Measurements from ENCODE around the gene TSPAN5.
"Not testable (repeated sequence)": the region's sequence is repeated elsewhere in the genome, so short reads cannot be mapped to it uniquely, and the experiment has no call there.

TSPAN5 gene

DNA sequence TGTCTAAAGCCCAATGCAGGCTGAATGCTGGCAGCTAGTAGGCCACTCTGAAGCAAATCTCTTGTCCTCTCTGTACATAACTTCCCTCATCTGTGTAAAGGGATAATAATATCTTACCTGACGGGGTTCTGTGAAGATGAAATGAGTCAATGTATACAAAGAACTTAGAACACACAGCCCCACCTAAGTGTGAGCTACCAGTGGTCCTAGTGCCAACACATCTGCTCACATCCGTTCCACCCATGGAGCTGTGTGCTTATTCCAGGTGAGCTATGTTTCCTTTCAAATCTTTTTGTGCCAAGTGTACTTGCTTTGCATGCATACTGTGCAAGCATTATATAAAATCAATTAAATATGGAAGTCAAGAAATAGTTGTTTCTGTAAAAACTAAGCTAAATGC lies 116.4 kb downstream of the TSPAN5 start:
- DNase-seq = no peak

DNA sequence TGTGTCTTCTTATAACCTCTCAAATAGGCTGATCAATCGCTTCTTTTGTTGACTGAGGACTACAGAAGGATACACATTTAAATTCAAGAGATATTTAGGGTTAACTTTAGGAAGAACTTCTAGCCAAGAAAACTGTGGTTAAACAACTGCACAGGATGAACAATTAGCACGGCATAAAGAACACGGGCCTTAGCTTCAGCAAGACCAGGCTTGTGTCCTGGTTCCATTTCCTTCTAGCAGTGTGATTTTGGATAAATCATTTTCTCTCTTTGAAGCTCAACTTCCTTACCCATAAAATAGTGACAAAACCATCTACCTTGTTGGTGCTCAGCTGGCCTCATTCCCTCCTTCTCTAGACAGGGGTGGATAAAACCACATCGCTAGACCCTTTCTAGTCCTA lies 117.6 kb downstream of the TSPAN5 start:
- DNase-seq = no peak

DNA sequence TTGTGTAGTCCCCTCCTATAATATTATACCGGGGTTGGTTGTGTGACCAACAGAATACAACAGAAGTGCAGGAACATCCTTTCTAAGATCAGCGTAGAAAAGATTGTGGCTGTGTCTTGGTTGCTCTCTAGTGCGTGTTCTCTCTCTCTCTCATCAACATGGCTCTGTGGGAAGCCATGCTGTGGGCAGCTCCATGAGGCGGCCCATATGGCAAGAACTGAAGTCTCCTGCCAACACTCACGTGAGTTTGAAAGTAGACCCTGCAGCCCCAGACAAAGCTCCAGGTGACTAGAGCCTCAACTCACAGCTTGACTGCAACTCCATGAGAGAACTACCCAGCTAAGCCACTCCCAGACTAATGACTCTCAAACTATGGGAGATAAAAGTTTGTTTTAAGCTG lies 118.7 kb downstream of the TSPAN5 start:
- no peak for DNase-seq

DNA sequence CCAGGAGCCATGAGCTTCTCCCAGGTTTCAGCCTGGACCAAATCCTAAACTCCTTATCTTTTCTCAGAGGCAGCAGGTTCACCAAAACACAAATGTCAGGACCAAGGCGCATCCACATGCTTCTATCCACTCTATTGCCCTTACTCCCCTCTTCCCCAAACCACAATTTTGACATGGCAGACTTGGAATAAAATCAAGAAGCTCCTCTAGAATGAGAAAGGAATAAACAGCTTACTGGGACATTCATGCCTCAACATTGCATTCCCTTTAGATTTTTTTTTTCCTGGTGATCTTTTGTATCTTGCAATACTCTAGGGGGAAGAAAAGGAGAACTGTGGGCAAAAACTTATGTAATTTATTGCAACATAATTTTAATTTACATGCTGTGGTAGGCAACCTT lies 119.1 kb downstream of the TSPAN5 start:
- DNase-seq = no peak

DNA sequence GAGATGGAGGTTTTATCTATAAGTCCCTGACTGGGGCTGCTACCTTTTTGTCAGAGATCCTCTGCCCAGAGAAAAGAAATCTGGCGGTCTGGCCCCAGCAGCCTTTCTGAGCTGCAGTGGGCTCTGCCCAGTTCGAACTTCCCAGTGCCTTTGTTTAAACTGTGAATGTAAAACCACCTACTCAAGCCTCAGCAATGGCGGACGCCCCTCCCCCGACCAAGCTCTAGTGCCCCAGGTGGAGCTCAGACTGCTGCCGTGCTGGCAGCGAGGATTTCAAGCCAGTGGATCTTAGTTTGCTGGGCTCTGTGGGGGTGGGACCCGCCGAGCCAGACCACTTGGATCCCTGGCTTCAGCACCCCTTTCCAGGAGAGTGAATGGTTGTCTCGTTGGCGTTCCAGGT lies 121.8 kb downstream of the TSPAN5 start:
- no peak for DNase-seq

DNA sequence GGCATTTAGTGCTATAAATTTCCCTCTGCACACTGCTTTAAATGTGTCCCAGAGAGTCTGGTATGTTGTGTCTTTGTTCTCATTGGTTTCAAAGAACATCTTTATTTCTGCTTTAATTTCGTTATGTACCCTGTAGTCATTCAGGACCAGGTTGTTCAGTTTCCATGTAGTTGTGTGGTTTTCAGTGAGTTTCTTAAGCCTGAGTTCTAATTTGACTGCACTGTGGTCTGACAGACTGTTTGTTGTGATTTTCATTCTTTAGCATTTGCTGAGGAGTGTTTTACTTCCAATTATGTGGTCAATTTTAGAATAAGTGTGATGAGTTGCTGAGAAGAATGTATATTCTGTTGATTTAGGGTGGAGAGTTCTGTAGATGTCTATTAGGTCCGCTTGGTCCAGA lies 124.3 kb downstream of the TSPAN5 start:
- not testable (repeated sequence) for DNase-seq

DNA sequence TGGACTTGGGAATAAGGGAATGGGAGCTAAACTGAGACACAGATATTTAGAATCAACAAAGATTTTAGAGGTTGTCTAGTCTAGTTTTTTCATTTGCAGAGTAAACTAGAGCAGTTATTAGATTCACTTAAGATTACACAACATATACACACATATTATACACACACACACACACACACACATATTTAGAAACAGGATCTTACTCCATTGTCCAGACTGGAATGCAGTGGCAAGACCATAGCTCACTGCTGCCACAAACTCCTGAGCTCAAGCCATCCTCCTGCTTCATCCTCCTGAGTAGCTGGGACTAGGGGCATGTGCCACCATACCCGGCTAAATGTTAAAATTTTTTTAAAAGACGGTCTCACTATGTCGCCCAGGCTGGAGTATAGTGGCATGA lies 127.8 kb downstream of the TSPAN5 start:
- DNase-seq = no peak

DNA sequence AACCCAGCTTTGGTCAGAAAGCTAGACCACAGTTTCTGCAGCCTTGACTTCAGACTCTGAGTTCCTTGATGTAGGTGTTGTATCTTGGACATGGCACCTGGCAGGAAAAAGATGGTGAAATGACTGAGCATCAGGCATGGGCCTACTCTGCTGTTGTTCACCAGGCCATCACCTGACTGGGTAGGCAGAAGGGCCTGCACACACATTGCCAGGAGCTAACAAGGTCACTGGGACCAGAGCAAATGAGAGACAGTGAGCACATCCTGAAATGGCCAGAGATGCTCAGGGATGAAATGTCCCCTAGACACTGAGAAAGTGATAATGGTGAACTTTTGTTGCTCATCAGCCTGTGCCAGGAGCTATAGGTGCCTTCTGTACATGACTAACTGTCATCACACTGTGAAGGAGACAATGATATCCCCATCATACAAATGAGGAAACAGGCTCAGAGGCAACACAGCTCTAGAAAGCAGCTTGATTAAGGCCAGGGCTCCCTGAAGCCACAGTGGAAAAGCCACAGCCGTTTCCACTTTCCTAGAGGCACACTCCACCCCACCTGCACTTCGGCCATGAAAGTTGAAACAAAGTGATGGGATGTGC lies 128.3 kb downstream of the TSPAN5 start:
- DNase-seq = no peak

DNA sequence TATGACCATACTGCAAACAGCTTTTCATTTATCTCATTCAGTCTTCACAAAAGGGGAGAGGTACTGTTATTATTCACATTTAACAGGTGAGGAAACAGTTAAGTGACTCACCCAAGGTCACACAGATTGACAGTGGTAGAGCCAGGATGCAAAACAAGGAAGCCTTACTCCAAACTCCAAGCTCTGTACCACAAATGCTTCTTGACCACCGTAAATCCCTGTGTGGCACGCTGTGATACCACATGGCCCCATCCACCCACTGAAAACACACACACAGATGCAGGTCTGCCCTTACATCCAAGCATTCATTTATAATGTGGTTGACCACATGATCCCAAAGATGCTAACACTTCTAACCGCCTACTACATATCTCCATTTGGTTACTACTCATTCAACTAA lies 129.5 kb downstream of the TSPAN5 start:
- DNase-seq = no peak

DNA sequence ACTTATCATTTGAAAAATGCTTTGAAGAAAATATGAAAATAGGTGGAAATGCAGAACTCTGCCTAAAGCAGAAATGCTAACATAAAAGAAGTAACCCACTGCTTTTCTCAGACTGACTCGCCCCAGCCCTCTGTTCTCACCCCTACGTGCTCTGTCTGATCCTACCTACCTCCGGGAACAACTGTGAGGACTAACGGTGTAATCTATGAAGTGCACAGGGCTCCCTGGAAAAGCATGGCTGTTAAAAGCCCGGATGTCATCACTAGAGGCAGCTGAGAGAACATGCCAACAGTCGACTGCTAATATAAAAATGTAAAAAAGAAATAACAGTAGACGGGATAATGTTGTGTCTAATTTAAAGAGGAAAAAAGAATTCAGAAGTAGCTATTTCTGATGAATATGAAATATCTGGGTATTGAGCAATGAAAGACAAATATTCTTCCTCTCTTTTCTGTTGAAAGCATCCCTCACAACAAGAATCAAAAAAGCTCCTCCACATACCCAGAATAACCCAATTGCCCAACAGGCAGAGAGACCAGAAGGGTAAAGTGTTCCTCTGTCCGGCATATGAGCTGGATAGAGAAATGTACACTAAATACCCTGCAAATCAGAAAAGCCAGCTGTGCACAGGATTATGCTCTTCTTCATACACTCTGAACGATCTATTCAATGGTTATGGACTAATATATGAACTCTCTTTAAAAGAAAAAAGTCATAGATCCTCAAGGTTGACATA lies 130.7 kb downstream of the TSPAN5 start:
- DNase-seq = no peak

DNA sequence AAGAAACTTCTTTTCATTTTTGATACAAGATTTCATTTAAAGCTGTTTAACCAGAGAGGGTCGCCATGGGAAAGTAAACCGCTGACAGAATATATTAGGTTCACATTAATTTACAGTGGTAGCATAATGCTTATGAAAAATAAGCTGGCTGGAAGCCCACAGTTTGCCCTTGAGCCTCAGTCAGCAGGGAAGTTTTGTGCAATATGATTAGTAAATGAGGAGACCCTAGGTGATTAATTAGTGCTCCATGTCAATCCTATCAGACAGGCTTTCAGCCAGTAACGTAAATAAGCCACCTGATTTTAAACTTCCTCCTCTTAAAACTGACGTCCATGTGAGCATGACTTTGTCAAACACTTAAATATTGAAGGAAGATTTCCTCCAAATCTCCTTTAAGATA lies 134.2 kb downstream of the TSPAN5 start:
- no peak for DNase-seq

DNA sequence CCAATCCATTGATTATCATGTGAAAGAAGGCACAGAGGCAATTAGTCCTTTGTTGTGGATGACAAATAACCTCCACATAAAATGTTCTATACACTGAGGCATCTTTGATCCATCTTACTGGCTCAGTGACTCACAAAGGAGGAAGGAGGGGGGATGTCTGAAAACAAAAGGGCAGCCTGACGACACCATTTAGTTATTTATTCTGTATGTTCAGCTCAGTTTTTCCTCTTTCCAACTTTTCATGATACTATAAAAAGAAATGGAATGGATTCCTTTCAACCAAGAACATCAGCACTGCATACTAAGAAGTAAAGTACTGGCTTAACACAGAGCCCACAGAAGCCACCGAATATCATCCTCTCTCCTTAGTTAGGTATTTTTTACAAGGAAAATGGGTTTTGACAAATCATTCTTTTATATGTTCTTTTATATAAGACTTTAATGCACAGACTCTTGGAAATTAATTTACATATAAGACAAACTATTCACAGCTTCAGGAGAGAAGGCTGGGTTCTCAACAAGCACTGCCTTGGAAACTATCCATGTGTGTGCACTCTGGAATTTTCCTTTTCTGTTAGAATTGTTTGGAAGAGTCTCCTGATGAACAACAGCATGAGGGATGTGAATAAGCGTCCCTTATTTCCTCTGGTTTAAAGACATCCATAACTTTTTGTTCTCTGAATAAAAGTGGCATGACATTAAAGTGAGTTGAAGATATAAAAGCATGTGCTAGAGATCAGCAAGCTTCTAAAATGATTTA lies 135.6 kb downstream of the TSPAN5 start:
- DNase-seq = no peak

DNA sequence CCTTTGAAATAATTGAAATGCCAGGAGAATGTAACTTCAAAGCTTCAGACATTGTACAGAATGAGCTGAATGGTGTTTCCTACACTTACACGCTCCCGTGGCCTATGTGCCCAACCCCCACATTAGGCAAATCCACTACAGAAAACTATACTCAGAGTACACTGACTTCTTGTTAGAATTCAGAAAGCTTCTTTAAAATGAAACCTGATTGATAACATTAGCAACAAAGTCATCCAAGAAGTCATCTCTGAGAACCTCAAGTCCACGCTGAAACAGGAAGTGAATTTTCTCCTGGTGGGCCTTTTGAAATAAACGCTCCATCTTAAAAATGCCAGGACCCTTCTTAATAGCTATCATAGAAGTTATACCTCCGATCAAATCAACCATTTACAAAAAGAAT lies 136.3 kb downstream of the TSPAN5 start:
- DNase-seq = no peak

DNA sequence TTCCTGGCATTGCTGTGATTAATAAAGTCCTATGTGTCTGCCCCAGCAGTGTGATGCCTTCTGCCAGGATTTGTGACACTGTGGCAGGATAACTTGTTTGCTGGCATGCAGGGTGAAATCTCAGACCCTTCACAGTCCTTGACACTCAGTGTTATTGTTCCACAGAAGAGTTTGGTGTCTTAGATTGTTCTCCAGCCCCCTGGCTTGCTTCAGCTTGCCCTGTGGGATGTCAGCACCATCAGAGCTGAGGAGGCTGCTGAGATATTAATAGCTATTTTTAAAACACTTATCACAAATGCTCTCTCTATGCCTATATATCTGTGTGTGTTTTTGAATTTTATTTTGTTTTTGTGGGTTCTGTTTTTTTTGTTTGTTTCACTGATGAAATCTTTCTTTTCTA lies 136.9 kb downstream of the TSPAN5 start:
- no peak for DNase-seq

DNA sequence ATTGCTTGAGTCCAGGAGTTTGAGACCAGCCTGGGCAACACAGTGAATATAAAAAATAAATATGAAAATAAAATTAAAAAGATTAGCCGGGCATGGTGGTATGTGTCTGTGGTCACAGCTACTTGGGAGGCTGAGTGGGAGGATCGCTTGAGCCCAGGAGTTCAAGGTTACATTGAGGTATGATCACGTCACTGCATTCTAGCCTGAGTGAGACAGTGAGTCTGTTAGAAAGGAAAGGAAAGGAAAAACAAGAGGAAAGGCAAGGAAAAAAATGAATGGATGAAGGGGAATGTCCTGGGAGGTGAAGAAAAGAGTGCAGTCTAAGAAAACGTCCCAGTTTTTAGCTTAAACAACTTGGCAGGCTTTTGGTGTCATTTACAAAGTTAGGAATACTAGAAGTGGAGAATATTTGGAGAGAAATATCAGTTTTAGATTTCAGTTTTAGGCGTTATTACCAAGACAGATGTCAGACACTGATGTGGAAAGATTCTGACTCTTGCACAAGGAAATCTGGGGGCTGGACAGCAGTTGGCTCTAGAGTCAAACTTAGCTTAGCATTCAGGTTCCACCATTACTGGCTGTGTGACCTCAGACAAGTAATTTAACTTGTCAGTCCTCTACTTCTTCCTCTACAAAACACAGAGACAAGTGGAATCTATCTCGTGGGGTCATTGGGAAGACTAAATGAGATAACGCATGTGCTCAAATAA lies 139.0 kb downstream of the TSPAN5 start:
- DNase-seq = no peak

DNA sequence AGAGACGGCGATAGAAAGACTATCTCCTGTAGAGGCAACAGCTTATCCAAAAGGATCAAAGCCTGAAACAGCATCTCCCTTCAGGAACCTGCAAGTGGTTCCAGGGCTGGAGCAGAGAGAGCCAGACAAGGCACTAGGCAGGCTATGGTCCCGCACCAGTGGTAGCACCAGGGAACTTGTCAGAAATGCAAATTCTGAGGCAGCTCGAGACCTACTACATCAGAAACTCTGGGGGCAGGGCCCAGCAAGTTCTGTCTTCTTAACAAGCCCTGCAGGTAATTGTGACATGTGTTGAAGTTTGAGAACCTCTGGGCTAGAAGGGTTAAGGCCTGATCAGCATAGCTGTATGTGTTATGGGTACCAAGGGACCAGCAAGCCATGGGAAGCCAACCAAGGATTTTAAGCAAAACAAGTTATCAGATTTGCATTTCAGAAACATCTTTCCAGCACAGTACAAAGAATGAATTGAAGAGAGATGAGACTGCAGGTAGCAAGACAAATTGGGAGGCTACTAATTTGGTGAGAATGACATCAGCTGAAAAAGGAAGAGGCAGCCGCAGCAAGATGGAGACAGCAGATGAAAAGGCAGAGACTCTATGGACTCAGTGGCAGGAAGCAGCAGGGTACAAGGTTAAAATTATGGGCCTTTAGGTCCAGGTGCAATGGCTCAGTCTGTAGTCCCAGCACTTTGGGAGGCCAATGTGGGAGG lies 139.7 kb downstream of the TSPAN5 start:
- no peak for DNase-seq

DNA sequence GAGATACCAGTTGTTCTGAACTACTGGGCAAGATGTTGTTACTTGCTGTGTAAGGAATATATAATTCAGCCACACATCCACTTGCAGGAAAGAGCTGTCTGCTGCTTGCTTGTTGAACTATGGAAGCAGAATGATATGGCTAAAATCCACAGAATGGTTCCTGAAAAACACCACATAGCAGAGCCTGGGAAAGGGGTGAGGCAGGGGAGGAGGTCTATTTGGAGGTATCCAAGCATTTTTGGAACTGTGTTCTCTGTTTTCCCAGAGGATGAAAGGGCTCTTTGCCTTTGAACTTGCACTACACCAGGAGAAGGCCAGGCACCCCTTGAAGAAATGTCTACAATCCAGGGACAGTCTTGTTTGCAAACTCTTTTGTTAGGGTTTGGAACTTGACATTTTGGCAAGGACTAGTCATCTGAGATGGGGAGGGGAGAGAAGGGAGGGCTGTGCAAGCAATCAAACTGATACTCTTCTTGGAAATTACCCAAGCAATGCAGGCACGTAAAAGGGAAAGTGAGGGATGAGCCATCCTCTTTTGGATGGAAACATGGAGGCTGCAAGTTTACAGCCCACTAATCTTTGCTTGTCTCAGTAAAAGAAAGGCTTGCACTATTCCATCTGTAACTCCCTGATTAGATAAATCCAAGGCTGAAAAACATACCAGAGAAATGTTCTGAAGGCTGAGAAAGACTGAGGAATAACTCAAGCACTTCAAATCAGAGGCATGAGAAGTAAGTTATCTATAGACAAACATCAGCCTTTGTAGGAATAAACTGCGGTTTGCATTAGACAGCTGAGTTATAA lies 141.0 kb downstream of the TSPAN5 start:
- DNase-seq = no peak

DNA sequence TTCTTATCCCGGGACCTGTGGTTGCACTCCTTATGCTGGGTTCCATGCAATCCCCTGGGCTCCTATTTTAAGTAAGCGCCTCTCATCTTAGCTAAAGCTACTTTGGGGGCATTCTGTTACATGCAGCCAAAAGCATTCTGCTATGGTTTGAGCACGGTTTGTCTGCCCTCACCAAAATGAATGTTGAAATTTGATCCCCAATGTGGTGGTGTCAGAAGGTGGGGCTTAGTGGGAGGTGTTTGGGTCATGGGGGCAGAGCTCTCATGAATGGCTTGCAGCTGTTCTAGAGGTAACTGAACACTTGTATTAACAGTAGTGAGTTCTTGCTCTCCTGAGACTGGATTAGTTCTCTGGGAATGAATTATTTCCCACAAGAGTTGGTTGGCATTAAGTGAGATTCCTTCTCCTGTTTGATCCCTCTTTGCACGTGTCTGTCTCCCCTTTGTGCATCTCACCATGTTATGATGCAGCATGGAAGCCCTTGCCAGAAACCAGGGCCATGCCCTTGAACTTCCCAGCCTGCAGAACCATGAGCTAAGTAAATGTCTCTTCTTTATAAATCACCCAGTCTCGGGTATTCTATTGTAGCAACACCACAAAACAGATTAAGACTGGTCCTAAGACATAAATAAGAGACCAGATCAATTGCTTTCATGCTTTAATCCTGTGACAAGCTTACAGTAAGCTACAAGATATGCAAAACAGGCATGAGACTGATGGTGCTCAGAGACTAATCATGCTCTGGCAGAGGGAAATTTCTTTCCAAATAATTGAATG lies 141.8 kb downstream of the TSPAN5 start:
- DNase-seq = no peak

DNA sequence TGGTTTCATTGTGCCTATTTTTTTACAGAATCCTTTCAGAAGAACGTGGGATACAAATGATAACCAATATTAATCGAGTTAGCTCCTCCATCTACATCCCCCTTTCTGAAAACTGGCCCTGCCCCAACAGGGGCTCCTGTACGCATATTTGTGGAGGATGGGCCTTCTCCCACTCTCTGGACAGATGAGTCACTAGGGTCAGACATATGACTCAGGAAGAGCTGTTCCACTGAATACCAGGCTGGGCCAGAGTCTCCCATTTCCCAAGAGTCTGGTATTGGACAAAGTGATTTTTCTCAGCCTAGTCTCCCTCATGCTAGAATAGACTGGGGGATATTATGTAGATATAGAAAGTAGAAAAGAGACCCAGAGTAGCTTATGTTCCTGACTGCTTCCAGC lies 142.4 kb downstream of the TSPAN5 start:
- DNase-seq = no peak

DNA sequence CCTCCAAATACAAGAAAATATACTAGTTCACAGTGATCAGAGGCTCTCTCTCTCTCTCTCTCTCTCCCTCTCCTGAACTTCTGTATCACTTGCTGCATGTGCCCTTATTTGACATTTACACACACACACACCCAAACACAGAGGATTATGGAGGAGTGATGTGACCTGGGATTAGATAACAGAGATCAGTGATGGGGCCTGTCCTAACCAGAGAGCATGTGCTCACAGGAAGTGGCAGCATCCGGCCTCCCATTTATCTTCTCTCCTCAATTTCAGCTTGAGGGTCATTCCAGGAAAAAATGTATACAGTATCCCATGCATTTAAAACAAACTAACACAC lies 143.0 kb downstream of the TSPAN5 start:
- DNase-seq = no peak

DNA sequence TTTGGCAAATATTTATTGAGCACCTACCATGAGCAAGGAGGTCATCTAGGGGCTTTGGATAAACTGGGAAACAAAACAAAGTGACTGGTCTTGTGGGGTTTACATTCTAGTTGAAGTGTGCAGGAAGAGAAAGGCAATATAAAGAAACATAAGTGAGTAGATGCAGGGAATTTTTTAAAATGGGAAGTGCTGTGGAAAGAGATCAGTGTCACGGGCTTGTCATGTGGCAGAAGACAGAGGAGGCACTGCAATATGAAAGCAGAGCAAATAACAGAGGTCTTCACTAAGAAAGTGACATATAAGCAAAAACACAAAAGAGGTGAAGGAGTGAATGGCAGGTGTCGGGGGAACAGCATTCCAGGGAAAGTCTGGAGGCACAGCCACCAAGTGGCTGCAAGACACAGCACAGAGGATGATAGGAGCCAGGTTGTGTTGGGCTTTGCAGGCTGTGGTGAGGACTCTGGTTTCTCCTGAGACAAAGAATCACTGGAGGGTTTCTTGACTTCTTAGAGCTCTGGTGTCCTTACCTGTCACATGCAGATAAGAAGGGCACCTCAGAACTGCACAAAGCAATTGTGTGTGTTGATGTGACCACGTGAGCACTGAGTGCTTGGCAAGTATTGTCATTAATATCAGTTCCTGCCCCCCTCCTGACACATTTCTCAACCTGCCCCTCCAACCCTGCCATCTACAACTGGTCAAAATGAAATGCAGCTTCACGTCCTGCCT lies 143.5 kb downstream of the TSPAN5 start:
- no peak for DNase-seq

Measured in stimulated activated naive CD4-positive, alpha-beta T cell treated with Interleukin-2 at 50 U/mL for 16 hours (primary cell).